ENCODE data around the gene RHOV.

DNA sequence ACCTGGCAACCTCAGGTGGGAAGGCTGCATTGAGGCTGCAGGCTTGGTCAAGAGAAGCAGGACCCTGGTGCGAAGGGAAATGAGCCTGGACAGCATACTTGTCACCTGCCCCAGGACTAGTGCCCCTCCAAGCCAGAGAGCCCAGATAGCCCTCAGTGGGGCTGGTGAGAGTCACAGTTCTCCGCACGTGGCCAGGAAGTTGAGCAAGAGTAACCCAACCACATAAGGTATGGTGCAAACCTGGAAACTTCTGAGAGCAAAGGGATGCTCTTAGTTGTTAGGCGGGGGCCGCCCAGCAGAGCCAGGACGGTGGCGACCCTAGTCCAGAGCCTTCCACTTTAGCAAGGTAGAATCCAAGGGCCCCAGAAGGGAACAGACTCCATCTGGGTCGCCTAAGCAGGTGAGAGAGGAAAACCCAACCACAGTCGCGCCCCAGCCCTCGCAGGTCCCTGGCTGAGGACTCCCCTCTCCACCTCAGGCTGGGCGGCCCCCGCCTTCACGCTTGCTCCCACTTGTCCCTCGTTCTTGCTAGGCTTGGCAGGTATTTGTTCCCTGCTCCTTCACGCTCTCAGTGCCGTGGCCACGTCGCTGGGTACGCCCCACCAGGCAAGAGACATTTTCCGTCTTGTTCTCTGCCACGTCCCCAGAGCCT is 19.1 kb upstream of the RHOV start:
- TF ChIP-seq, protein P1, sequence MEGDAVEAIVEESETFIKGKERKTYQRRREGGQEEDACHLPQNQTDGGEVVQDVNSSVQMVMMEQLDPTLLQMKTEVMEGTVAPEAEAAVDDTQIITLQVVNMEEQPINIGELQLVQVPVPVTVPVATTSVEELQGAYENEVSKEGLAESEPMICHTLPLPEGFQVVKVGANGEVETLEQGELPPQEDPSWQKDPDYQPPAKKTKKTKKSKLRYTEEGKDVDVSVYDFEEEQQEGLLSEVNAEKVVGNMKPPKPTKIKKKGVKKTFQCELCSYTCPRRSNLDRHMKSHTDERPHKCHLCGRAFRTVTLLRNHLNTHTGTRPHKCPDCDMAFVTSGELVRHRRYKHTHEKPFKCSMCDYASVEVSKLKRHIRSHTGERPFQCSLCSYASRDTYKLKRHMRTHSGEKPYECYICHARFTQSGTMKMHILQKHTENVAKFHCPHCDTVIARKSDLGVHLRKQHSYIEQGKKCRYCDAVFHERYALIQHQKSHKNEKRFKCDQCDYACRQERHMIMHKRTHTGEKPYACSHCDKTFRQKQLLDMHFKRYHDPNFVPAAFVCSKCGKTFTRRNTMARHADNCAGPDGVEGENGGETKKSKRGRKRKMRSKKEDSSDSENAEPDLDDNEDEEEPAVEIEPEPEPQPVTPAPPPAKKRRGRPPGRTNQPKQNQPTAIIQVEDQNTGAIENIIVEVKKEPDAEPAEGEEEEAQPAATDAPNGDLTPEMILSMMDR (IDR thresholded peaks at IDR 0.05): no peak
- TF ChIP-seq POLR2A (IDR thresholded peaks at IDR 0.05) (no peak), POLR2AphosphoS5 (IDR thresholded peaks at IDR 0.05) (no peak)

All from stomach (tissue), 4 donors.